Breast epithelium (tissue), 4 donors: ENCODE results near the gene EN2. TPM values are rescaled to one million over a fixed set of nuclear protein-coding genes. Genes with fewer than 3 reads are reported as not detected.
A peak's percentile ranks its signal among the peaks of the same experiment; 100 is the strongest.

ENCODE experiments used
- DNase-seq, 2 donors: peaks; one replicate each; pipeline ENCODE4 v3.0.0-alpha.2; 2019; ENCODE audit warnings: low spot score in 2 of 2
- H3K27ac ChIP-seq, 2 donors: fragments of 200-600 bp; sonication (generic) in 1 of 2; one replicate each; pipeline ENCODE4 v1.5.1; 2016 to 2019; ENCODE audit warnings: mild to moderate bottlenecking in 1 of 2
- H3K27me3 ChIP-seq, 2 donors: fragments of 200-600 bp; sonication (generic) in 1 of 2; one replicate each; pipeline versions ENCODE4 v1.5.1 to v1.6.0; 2017 to 2019; ENCODE audit warnings: control low read depth in 1 of 2, mild to moderate bottlenecking in 1 of 2
- H3K36me3 ChIP-seq: fragments of 200-600 bp; one replicate; pipeline ENCODE4 v1.5.1; 2019
- H3K4me1 ChIP-seq, 2 donors: fragments of 200-600 bp; sonication (generic); one replicate each; pipeline ENCODE4 v1.5.1; 2016 to 2019; ENCODE audit warnings: control low read depth in 1 of 2
- H3K4me3 ChIP-seq, 3 donors: fragments of 200-600 bp; sonication (generic); 1 replicate in 2 of 3; 2 replicates in 1 of 3; pipeline ENCODE4 v1.5.1; 2016 to 2019; ENCODE audit warnings: mild to moderate bottlenecking in 3 of 3, moderate library complexity in 2 of 3
- H3K9me3 ChIP-seq, 2 donors: fragments of 200-600 bp; sonication (generic) in 1 of 2; one replicate each; pipeline ENCODE4 v1.5.1; 2016 to 2019; ENCODE audit warnings: control low read depth in 1 of 2
- CTCF ChIP-seq, 3 donors: fragments of 450-650 bp; IDR thresholded peaks; one replicate each; pipeline ENCODE4 v1.5.1; 2016 to 2017; ENCODE audit warnings: antibody characterized with exemption in 3 of 3, mild to moderate bottlenecking in 3 of 3, moderate library complexity in 3 of 3
- POLR2A ChIP-seq: fragments of 450-650 bp; IDR thresholded peaks from one replicate; pipeline ENCODE4 v1.6.1; 2016; ENCODE audit warnings: antibody characterized with exemption, mild to moderate bottlenecking, moderate library complexity
- POLR2AphosphoS5 ChIP-seq, 3 donors: sonication (generic); formaldehyde crosslinking; IDR thresholded peaks; one replicate each; pipeline ENCODE4 v1.6.1; 2017; ENCODE audit warnings: antibody characterized with exemption in 3 of 3
- intact Hi-C: fragments of 100-400 bp; cut with DNase I; formaldehyde crosslinking; loops from one replicate; pipeline ENCODE4 v1.15.1; 2023; ENCODE audit warnings: low total_unique reads
- total RNA-seq, 3 donors: library from RNA; depleted of rRNA; stranded (reverse); fragments of >200 nt; gene quantifications; one replicate each; pipeline ENCODE4 v1.1.0, GENCODE V29; 2016

EN2 gene
- total RNA-seq, 3 donors from 2014 or later: 0.32 to 0.33 TPM; not detected in 1

GRCh38 chr7:155455132-155455693 lies 2.7 kb upstream of the EN2 start:
- no peak for DNase-seq
- Histone ChIP-seq H3K27me3 (peaks cover 23 to 94% of the 10 kb centered on the region in 2 donors), H3K4me1 (peaks cover 11 to 14% of the 10 kb centered on the region in 2 donors), H3K27ac (no peak overlapping the region), H3K36me3 (no peaks in the 10 kb centered on the region), H3K9me3 (no peaks in the 10 kb centered on the region), H3K4me3 (no peak overlapping the region)
- intact Hi-C loops: no loop called here
- TF ChIP-seq POLR2A (no peak), CTCF (IDR thresholded peaks at IDR 0.05) (no peak), POLR2AphosphoS5 (IDR thresholded peaks at IDR 0.05) (no peak)

GRCh38 chr7:155455776-155456737 lies 1.9 kb upstream of the EN2 start:
- Histone ChIP-seq H3K27me3 (peaks cover 23 to 94% of the 10 kb centered on the region in 2 donors), H3K4me1 (peaks cover 11 to 14% of the 10 kb centered on the region in 2 donors), H3K9me3 (no peaks in the 10 kb centered on the region), H3K27ac (no peak overlapping the region), H3K36me3 (no peaks in the 10 kb centered on the region), H3K4me3 (peak overlapping the region in 2 of 3 donors; percentile 51 to 76)
- TF ChIP-seq CTCF (IDR thresholded peaks at IDR 0.05) (no peak), POLR2A (no peak)
- peak in 1 of 2 donors; percentile 34 for DNase-seq
- intact Hi-C loops: no loop called here

GRCh38 chr7:155456738-155457543 lies 988 bp upstream of the EN2 start:
- Histone ChIP-seq H3K27me3 (peaks cover 23 to 94% of the 10 kb centered on the region in 2 donors), H3K9me3 (no peaks in the 10 kb centered on the region), H3K4me3 (peak overlapping the region; percentile 41 to 76 (median 51)), H3K27ac (no peak overlapping the region), H3K4me1 (peaks cover 11 to 14% of the 10 kb centered on the region in 2 donors), H3K36me3 (no peaks in the 10 kb centered on the region)
- DNase-seq: peak in 1 of 2 donors; percentile 30
- TF ChIP-seq CTCF (IDR thresholded peaks at IDR 0.05) (no peak), POLR2AphosphoS5 (IDR thresholded peaks at IDR 0.05) (no peak), POLR2A (no peak)
- intact Hi-C loops: no loop called here

- intact Hi-C loops: no loop called here
- DNase-seq: no peak
- no peak for TF ChIP-seq CTCF (IDR thresholded peaks at IDR 0.05)
- TF ChIP-seq POLR2AphosphoS5 (IDR thresholded peaks at IDR 0.05): no peak
- TF ChIP-seq POLR2A: no peak
- Histone ChIP-seq H3K9me3 (no peaks in the 10 kb centered on the region), H3K27me3 (peaks cover 23 to 95% of the 10 kb centered on the region in 2 donors), H3K36me3 (no peaks in the 10 kb centered on the region), H3K27ac (no peak overlapping the region), H3K4me3 (peak overlapping the region; percentile 41 to 76 (median 51)), H3K4me1 (peaks cover 11 to 14% of the 10 kb centered on the region in 2 donors)
These were observed 302 bp upstream of the EN2 start for GRCh38 chr7:155457544-155458110.
